Measurements from ENCODE around the gene THBS4. TPM values are rescaled to one million over a fixed set of nuclear protein-coding genes. Genes with fewer than 3 reads are reported as not detected.

Gene THBS4
- polyA plus RNA-seq, 1 donor from 2014 or later, result 6.3 TPM

DNA sequence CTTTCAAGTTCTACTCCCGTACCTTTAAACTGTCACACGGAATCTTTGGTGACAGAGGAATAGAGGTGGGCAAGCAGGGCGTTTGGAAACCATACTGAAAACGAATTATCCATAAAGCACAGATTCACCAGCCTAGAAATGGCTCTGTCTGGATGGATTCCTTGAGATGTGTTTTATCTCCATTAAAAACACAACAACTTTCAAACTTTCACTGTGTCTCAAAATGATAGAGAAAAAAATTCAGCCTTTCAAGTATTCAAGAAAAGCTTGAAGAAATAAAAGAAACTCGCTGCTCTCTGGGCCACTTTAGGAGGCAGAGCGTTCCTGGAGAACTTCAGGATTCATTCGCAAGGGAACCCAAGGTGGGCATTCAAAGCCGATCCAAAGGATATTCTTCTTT is 589 bp upstream of the THBS4 start:
- Histone ChIP-seq H3K27me3 (ENCODE audit: insufficient read depth, low read depth, low read length) (peaks cover 38% of the 10 kb centered on the region), H4K20me1 (ENCODE audit: insufficient read depth) (no peaks in the 10 kb centered on the region), H3K4me3 (ENCODE audit: low read length) (peak overlapping the region; percentile 39), H3K27ac (ENCODE audit: low read length) (no peak overlapping the region), H3F3A (ENCODE audit: insufficient read depth, low read length, poor library complexity, severe bottlenecking) (no peaks in the 10 kb centered on the region), H3K9me2 (ENCODE audit: insufficient read depth, low read length) (no peaks in the 10 kb centered on the region), H3K36me3 (ENCODE audit: insufficient read depth, low read length) (no peaks in the 10 kb centered on the region), H3K79me2 (replicated peaks; ENCODE audit: insufficient read depth, low read length) (no peaks in the 10 kb centered on the region), H3K4me2 (ENCODE audit: low read length) (no peak overlapping the region), H2AFZ (ENCODE audit: low read depth, low read length) (no peak overlapping the region), H3K9me3 (ENCODE audit: low read length) (no peaks in the 10 kb centered on the region), H3K9ac (ENCODE audit: low read length) (no peak overlapping the region)
- TF ChIP-seq RAD21 (conservative IDR thresholded peaks at IDR 0.05), result no peak
- no peak for TF ChIP-seq REST (IDR thresholded peaks at IDR 0.05; ENCODE audit: borderline replicate concordance)
- TF ChIP-seq MXI1 (conservative IDR thresholded peaks at IDR 0.05; ENCODE audit: poor library complexity, severe bottlenecking), result no peak
- TF ChIP-seq, protein P1, sequence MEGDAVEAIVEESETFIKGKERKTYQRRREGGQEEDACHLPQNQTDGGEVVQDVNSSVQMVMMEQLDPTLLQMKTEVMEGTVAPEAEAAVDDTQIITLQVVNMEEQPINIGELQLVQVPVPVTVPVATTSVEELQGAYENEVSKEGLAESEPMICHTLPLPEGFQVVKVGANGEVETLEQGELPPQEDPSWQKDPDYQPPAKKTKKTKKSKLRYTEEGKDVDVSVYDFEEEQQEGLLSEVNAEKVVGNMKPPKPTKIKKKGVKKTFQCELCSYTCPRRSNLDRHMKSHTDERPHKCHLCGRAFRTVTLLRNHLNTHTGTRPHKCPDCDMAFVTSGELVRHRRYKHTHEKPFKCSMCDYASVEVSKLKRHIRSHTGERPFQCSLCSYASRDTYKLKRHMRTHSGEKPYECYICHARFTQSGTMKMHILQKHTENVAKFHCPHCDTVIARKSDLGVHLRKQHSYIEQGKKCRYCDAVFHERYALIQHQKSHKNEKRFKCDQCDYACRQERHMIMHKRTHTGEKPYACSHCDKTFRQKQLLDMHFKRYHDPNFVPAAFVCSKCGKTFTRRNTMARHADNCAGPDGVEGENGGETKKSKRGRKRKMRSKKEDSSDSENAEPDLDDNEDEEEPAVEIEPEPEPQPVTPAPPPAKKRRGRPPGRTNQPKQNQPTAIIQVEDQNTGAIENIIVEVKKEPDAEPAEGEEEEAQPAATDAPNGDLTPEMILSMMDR (IDR thresholded peaks at IDR 0.05; ENCODE audit: poor library complexity, severe bottlenecking), result no peak

DNA sequence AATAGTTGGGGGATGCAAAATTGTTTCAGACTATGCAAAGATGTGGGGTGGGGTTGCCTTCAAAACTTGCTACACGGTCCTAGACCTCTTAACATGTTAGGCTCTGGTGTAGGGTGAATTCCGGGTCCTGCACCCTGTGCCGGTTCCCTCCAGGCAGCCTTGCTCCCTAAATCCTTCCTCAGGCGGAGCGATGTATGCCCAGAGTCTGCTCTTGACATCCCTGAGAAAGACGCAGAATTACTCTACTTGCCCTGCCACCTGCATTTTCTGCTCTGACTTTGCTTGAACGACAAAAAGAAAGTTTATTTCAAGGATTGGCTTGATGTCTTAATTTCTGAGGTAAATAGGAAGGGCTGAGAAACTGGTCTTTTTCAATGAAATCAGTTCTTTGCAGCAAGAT is 691 bp downstream of the THBS4 start:
- TF ChIP-seq, protein P1 (IDR thresholded peaks at IDR 0.05; ENCODE audit: poor library complexity, severe bottlenecking), result no peak
- TF ChIP-seq POLR2AphosphoS5 (IDR thresholded peaks at IDR 0.05) (no peak), TAF1 (IDR thresholded peaks at IDR 0.05; ENCODE audit: low read depth) (no peak), MXI1 (conservative IDR thresholded peaks at IDR 0.05; ENCODE audit: poor library complexity, severe bottlenecking) (no peak), SMC3 (conservative IDR thresholded peaks at IDR 0.05; ENCODE audit: poor library complexity) (no peak), EP300 (conservative IDR thresholded peaks at IDR 0.05; ENCODE audit: poor library complexity, severe bottlenecking) (no peak), EZH2 (IDR thresholded peaks at IDR 0.05; ENCODE audit: borderline replicate concordance, insufficient read depth, low read length, poor library complexity, severe bottlenecking) (no peak)
- no peaks in the 10 kb centered on the region for H3K9me3 ChIP-seq (ENCODE audit: low read length)
- no peak overlapping the region for H3K27ac ChIP-seq (ENCODE audit: low read length)
- no peaks in the 10 kb centered on the region for H3F3A ChIP-seq (ENCODE audit: insufficient read depth, low read length, poor library complexity, severe bottlenecking)
- no peak overlapping the region for H2AFZ ChIP-seq (ENCODE audit: low read depth, low read length)
- H3K9me2 ChIP-seq (ENCODE audit: insufficient read depth, low read length), result no peaks in the 10 kb centered on the region
- no peaks in the 10 kb centered on the region for H4K20me1 ChIP-seq (ENCODE audit: insufficient read depth)
- no peaks in the 10 kb centered on the region for H3K79me2 ChIP-seq (replicated peaks; ENCODE audit: insufficient read depth, low read length)
- H3K27me3 ChIP-seq (ENCODE audit: insufficient read depth, low read depth, low read length), result peaks cover 38% of the 10 kb centered on the region
- no peak overlapping the region for H3K9ac ChIP-seq (ENCODE audit: low read length)
- H3K36me3 ChIP-seq (ENCODE audit: insufficient read depth, low read length), result no peaks in the 10 kb centered on the region
- no peak overlapping the region for H3K4me3 ChIP-seq (ENCODE audit: low read length)
- no peak overlapping the region for H3K4me2 ChIP-seq (ENCODE audit: low read length)
